Measurements from ENCODE around the gene PSMD3. TPM values are rescaled to one million over a fixed set of nuclear protein-coding genes. Genes with fewer than 3 reads are reported as not detected.
"Not testable (repeated sequence)": the region's sequence is repeated elsewhere in the genome, so short reads cannot be mapped to it uniquely, and the experiment has no call there.

The PSMD3 gene
- total and polyA plus RNA-seq, 2 donors (not counting 1 experiment from before 2014, with no cell fraction given), result 55.5 to 66.9 TPM

DNA sequence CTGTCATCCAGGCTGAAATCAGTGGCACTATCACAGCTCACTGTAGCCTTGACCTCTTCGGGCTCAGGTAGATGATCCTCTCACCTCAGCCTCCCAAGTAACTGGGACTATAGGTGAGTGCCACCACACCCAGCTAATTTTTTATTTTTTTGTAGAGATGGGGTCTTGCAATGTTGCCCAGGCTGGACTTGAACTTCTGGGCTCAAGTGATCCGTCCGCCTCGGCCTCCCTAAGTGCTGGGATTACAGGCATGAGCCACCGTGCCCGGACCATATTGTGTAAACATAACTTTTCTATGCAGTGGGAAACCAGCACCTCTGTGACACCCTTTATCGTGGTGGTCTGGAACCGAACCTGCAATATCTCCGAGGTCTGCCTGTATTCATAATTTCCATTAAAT, 23.5 kb downstream of the PSMD3 start:
- TF ChIP-seq, protein P1, sequence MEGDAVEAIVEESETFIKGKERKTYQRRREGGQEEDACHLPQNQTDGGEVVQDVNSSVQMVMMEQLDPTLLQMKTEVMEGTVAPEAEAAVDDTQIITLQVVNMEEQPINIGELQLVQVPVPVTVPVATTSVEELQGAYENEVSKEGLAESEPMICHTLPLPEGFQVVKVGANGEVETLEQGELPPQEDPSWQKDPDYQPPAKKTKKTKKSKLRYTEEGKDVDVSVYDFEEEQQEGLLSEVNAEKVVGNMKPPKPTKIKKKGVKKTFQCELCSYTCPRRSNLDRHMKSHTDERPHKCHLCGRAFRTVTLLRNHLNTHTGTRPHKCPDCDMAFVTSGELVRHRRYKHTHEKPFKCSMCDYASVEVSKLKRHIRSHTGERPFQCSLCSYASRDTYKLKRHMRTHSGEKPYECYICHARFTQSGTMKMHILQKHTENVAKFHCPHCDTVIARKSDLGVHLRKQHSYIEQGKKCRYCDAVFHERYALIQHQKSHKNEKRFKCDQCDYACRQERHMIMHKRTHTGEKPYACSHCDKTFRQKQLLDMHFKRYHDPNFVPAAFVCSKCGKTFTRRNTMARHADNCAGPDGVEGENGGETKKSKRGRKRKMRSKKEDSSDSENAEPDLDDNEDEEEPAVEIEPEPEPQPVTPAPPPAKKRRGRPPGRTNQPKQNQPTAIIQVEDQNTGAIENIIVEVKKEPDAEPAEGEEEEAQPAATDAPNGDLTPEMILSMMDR (conservative IDR thresholded peaks at IDR 0.05 in 1 of 2, IDR thresholded peaks at IDR 0.05 in 1 of 2; ENCODE audit: low read depth in 1 of 2, low read length in 2 of 2), result no peak
- no peak for TF ChIP-seq EZH2 (IDR thresholded peaks at IDR 0.05; ENCODE audit: low read length, missing control alignments)
- Histone ChIP-seq H2AFZ (ENCODE audit: low read length) (no peak overlapping the region), H3K4me1 (ENCODE audit: control insufficient read depth, extremely low read depth, insufficient read depth, low read length) (no peaks in the 10 kb centered on the region), H3K27ac (ENCODE audit: insufficient read depth, low read length) (no peak overlapping the region), H3K9ac (ENCODE audit: insufficient read depth, low read length) (no peak overlapping the region), H4K20me1 (ENCODE audit: control insufficient read depth, extremely low read depth, insufficient read depth, low read length) (no peaks in the 10 kb centered on the region), H3K79me2 (ENCODE audit: control insufficient read depth, insufficient read depth, low read length) (no peaks in the 10 kb centered on the region), H3K4me2 (ENCODE audit: extremely low read depth, insufficient read depth, low read length) (no peak overlapping the region), H3K9me3 (ENCODE audit: control insufficient read depth, insufficient read depth, low read depth, low read length) (no peaks in the 10 kb centered on the region), H3K27me3 (ENCODE audit: control insufficient read depth, insufficient read depth, low read length) (no peaks in the 10 kb centered on the region), H3K4me3 (replicated peaks in 1 of 4; ENCODE audit: control extremely low read depth in 1 of 4, insufficient read depth in 1 of 4, low read depth in 3 of 4, low read length in 4 of 4) (no peak overlapping the region), H3K36me3 (ENCODE audit: control insufficient read depth, insufficient read depth, low read length) (no peaks in the 10 kb centered on the region)
- DNase-seq (ENCODE audit: low read depth in 2 of 2), result no peak

- H3K9me3 ChIP-seq (ENCODE audit: control insufficient read depth, insufficient read depth, low read depth, low read length), result no peaks in the 10 kb centered on the region
- no peak overlapping the region for H3K9ac ChIP-seq (ENCODE audit: insufficient read depth, low read length)
- no peak for DNase-seq (ENCODE audit: low read depth in 2 of 2)
- no peaks in the 10 kb centered on the region for H3K79me2 ChIP-seq (ENCODE audit: control insufficient read depth, insufficient read depth, low read length)
- no peak for TF ChIP-seq EZH2 (IDR thresholded peaks at IDR 0.05; ENCODE audit: low read length, missing control alignments)
- TF ChIP-seq, protein P1 (conservative IDR thresholded peaks at IDR 0.05 in 1 of 2, IDR thresholded peaks at IDR 0.05 in 1 of 2; ENCODE audit: low read depth in 1 of 2, low read length in 2 of 2), result no peak
- H3K4me3 ChIP-seq (replicated peaks in 1 of 4; ENCODE audit: control extremely low read depth in 1 of 4, insufficient read depth in 1 of 4, low read depth in 3 of 4, low read length in 4 of 4), result no peak overlapping the region
- H3K4me1 ChIP-seq (ENCODE audit: control insufficient read depth, extremely low read depth, insufficient read depth, low read length), result no peaks in the 10 kb centered on the region
- H2AFZ ChIP-seq (ENCODE audit: low read length), result no peak overlapping the region
- no peak overlapping the region for H3K4me2 ChIP-seq (ENCODE audit: extremely low read depth, insufficient read depth, low read length)
- no peaks in the 10 kb centered on the region for H3K36me3 ChIP-seq (ENCODE audit: control insufficient read depth, insufficient read depth, low read length)
- no peak overlapping the region for H3K27ac ChIP-seq (ENCODE audit: insufficient read depth, low read length)
- H4K20me1 ChIP-seq (ENCODE audit: control insufficient read depth, extremely low read depth, insufficient read depth, low read length), result no peaks in the 10 kb centered on the region
- H3K27me3 ChIP-seq (ENCODE audit: control insufficient read depth, insufficient read depth, low read length), result no peaks in the 10 kb centered on the region
Measured at GRCh38 chr17:40004712-40005111, 24.1 kb downstream of the PSMD3 start.

GRCh38 chr17:40005520-40005919, 24.9 kb downstream of the PSMD3 start:
- no peaks in the 10 kb centered on the region for H3K4me1 ChIP-seq (ENCODE audit: control insufficient read depth, extremely low read depth, insufficient read depth, low read length)
- H3K9ac ChIP-seq (ENCODE audit: insufficient read depth, low read length), result no peak overlapping the region
- no peaks in the 10 kb centered on the region for H3K79me2 ChIP-seq (ENCODE audit: control insufficient read depth, insufficient read depth, low read length)
- DNase-seq (ENCODE audit: low read depth in 2 of 2), result no peak
- no peaks in the 10 kb centered on the region for H3K27me3 ChIP-seq (ENCODE audit: control insufficient read depth, insufficient read depth, low read length)
- H4K20me1 ChIP-seq (ENCODE audit: control insufficient read depth, extremely low read depth, insufficient read depth, low read length), result no peaks in the 10 kb centered on the region
- no peak overlapping the region for H3K27ac ChIP-seq (ENCODE audit: insufficient read depth, low read length)
- H3K9me3 ChIP-seq (ENCODE audit: control insufficient read depth, insufficient read depth, low read depth, low read length), result no peaks in the 10 kb centered on the region
- H3K36me3 ChIP-seq (ENCODE audit: control insufficient read depth, insufficient read depth, low read length), result no peaks in the 10 kb centered on the region
- TF ChIP-seq, protein P1 (conservative IDR thresholded peaks at IDR 0.05 in 1 of 2, IDR thresholded peaks at IDR 0.05 in 1 of 2; ENCODE audit: low read depth in 1 of 2, low read length in 2 of 2), result no peak
- TF ChIP-seq EZH2 (IDR thresholded peaks at IDR 0.05; ENCODE audit: low read length, missing control alignments), result no peak
- no peak overlapping the region for H2AFZ ChIP-seq (ENCODE audit: low read length)
- no peak overlapping the region for H3K4me2 ChIP-seq (ENCODE audit: extremely low read depth, insufficient read depth, low read length)
- no peak overlapping the region for H3K4me3 ChIP-seq (replicated peaks in 1 of 4; ENCODE audit: control extremely low read depth in 1 of 4, insufficient read depth in 1 of 4, low read depth in 3 of 4, low read length in 4 of 4)

DNA sequence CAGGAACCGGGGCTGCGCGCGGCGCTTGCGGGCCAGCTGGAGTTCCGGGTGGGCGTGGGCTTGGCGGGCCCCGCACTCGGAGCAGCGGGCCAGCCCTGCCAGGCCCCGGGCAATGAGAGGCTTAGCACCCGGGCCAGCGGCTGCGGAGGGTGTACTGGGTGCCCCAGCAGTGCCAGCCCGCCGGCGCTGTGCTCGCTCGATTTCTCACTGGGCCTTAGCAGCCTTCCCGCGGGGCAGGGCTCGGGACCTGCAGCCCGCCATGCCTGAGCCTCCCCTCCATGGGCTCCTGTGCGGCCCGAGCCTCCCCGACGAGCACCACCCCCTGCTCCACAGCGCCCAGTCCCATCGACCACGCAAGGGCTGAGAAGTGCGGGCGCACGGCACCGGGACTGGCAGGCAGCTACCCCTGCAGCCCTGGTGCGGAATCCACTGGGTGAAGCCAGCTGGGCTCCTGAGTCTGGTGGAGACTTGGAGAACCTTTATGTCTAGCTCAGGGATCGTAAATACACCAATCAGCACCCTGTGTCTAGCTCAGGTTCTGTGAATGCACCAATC, 30.4 kb downstream of the PSMD3 start:
- not testable (repeated sequence) for H3K79me2 ChIP-seq (ENCODE audit: control insufficient read depth, insufficient read depth, low read length); H4K20me1 ChIP-seq (ENCODE audit: control insufficient read depth, extremely low read depth, insufficient read depth, low read length); H3K36me3 ChIP-seq (ENCODE audit: control insufficient read depth, insufficient read depth, low read length); DNase-seq (ENCODE audit: low read depth in 2 of 2); H3K4me3 ChIP-seq (replicated peaks in 1 of 4; ENCODE audit: control extremely low read depth in 1 of 4, insufficient read depth in 1 of 4, low read depth in 3 of 4, low read length in 4 of 4); H3K27ac ChIP-seq (ENCODE audit: insufficient read depth, low read length); H3K9me3 ChIP-seq (ENCODE audit: control insufficient read depth, insufficient read depth, low read depth, low read length); H3K9ac ChIP-seq (ENCODE audit: insufficient read depth, low read length); H3K4me1 ChIP-seq (ENCODE audit: control insufficient read depth, extremely low read depth, insufficient read depth, low read length); H2AFZ ChIP-seq (ENCODE audit: low read length); H3K4me2 ChIP-seq (ENCODE audit: extremely low read depth, insufficient read depth, low read length); H3K27me3 ChIP-seq (ENCODE audit: control insufficient read depth, insufficient read depth, low read length)
